Endometrium (tissue), 2 donors: ENCODE measurements around the gene PDE4B.
A peak's percentile ranks its signal among the peaks of the same experiment; 100 is the strongest.

ENCODE experiments used
- FAIRE-seq: peaks from 2 replicates; lab custom pipeline; 2012; peaks lifted over from hg19 to GRCh38; lab: Jason Lieb, UNC
- donor health status: control.
- donor health status: control.

Gene PDE4B

DNA sequence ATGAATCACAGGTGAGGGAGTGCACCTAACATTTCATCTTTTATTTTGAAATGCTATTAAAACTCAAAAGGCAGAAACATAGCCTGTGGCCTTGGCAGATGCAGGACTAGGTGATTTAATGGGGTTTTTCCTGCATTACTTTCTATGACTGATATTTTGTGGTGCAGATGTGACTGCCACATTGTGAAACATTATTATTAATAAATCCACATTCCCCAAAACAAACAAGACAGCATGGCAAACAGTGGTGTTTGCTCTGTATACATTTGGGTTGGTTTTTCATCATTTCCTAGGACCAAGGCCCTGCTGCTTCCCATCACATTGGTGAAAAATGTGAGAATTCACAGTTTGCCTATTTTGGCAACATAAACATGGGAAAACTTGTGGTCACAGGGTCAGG, 493.6 kb downstream of the PDE4B start:
- no peak for FAIRE-seq

DNA sequence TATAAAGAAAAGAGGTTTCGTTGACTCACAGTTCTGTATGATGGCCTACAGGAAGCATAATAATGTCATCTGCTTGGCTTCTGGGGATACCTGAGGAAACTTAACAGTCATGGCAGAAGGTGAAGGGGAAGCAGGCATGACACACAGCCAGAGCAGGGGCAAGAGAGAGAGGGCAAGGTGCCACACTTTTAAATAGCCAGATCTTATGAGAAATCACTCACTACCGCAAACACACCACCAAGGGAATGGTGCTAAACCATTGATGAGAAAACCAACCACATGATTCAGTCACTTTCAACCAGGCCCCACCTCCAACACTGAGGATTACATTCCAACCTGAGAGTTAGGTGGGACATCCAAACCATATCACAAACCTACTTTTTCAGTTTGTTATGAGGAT, 495.4 kb downstream of the PDE4B start:
- FAIRE-seq: no peak

DNA sequence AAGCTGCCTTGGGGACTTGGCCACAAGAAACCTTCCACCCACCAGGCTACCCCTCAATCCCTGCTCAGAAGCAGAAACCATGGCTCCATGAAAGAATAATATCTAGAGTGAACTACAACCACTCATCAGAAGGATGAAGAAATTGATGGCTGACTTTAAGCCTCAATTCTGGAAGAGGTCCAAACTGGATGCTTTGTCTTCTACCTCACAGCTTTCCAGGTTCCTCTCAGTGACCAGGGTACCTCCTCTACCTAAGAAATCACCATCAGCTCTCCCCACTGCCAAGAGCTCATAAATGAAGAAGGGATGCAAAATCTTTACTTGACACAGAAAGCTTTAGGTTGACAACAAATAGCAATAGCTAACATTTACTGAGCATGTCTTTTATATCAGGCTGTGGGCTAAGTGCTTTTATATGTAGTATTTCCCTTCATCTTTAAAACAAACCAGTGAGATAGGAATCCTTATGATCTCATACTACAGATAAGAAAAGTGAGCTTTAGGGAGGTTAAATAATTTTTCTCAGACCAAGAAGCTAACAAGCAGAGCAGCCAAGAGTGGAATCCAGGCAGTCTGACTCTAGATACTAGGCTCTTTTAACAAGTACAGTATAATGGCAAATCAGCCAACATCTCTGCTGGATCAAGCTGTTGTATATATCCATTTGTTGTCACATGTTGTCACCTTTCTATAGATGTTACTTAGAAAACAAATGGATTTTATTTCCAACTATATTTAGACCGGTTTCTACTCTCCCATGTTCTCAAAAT, 498.3 kb downstream of the PDE4B start:
- no peak for FAIRE-seq

DNA sequence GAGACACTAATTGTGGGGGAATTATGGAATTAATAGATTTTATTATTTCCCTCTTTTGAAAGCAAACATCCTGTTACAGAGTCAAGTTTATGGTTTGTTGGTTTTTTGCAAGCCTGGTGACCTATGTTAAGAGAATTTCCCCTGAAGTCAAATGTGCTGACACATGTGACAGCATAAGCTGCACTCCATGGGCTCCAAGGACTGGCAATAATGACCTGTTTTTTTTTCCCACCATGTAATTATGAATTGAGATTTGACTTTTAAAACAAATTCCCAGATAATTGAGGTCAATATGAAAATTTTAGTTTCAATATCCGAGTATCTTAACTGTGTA, 498.8 kb downstream of the PDE4B start:
- FAIRE-seq: no peak

DNA sequence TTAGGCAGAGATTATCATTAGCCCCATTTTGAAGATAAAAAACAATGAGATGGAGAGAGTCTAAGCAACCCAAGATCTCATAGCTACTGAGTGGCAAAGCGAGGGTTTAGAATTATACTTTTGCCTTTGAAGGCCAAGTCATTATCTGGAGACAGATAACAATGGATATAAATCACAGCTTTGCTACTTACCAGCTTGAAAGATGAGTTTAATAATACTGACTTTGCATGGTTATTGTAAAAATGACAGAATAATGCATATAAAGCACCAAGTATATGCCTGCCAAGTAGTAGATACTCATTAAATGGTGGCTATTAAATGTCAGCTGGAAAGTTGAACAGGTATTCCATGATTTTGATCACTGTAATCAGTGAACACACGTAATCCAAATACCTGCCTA, 499.6 kb downstream of the PDE4B start:
- no peak for FAIRE-seq

DNA sequence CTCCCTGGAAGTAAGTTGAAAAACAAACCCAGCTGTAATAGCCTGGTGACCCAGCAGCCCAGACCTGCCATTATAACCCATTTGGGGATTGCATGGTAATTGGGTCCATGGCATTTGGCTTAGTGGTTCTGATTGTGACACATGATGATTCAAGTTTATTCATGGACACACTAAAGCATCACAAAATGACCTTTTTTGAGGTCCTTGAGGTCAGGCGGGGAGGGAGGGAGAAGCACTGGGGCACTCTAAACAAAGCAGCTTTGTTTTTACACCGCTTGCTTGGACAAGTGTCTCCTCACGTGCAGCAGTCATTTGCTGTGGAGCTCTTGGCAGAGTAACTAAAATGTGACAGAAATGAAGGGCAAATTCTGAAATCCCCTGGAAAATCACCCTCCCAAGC, 500.2 kb downstream of the PDE4B start:
- FAIRE-seq: no peak

DNA sequence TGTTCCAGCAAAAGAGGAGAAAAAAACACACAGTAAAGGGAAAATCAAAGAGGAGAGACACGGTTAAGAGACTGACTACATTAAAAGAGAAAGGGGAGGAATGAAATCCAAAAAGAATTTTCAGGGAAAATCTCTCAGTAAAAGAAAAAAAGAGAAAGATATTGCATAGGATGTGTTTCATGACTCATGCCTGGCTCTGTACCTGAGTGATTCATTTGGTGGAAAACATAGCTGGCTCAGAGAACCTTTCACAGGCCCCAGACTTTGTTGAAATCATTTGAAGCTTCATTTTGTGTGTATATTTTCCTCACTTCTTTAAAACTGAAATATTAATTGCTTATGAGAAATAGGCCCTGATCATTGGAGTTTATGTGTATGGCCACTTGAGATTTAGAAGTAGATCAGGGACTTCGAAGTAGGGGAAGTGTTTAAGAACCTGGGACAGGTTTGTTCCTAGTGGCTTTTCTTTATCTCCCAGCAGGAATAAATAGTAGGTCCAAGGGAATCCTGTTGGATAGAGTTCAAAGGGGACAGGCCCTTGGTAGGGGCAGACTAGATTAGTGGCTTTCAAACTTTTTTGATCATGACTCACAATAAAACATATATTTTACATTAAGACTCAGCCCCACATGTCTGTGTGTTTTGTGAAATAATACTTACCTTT, 502.1 kb downstream of the PDE4B start:
- FAIRE-seq: no peak

DNA sequence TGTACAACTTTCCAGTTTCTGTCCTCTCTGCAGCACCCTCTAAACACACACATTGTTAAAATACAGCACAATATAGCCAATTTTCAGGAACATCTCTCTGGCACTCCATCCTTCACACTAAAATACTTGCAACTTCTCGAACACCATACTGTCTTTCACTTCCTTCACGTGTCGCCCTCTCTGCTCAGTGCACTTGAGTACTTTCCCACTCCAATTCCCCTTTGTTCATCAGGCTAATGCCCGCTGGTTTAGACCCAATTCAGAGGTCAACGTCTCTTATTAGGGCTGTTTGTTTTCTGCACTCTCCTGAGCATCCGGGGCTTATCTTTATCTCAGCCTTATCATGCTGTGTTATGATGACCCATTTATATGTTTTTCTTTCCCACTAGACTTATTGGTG, 503.1 kb downstream of the PDE4B start:
- FAIRE-seq: no peak

DNA sequence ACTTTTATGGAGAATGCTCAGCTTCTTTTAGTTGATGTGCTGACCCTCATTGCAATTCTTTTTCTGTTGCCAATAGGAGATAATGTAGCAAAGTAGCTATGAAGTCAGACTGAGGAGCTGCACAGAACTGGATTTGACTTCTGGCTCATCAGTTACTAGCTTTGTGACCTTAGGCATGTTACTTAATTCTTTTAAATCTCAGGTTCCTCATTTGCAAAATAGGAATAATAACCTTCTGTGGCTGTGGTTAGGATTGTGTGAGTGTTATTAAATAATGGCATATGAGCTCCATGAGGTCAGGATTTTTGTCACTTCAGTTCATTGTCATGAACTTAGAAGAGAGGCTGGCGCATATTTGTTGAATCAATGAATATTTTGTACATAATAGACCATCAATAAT, 503.7 kb downstream of the PDE4B start:
- FAIRE-seq: no peak

DNA sequence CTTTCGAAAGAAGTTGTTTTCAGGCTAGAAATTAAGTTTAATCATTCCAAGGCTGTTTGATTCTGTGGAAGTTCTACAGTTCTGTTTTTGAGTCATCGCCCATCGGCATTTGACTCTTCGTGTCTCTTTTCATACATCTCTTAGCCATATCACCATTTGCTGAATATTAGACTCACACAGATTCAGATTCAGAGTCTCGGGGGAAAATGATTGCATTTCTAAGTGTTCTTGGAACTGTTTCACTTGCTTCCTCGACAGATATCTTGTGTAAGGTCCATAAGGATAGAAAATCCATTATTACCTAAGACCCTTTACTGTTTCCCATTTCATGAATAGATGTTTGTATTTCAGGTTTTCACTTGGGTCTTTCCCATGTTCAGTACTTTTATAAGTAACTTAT, 504.3 kb downstream of the PDE4B start:
- no peak for FAIRE-seq

DNA sequence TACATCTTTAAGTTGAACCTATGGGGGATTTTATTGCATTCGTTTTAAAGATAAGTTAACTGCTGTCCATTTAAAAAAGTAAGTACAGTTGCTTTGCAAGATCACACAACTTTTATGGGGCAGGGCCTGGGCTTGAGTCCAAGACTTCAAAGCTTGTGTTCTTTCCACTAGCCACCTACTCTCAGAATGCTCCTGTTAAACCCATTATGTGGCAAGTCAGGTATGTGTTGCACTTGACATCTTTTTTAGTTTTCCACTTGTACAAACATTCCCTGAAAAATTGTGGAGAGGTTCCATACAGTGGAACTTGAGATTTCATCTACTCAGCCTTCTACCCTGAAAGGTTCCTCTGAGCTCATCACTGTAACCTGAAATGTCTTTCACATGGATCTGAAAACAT, 505.8 kb downstream of the PDE4B start:
- FAIRE-seq: no peak

DNA sequence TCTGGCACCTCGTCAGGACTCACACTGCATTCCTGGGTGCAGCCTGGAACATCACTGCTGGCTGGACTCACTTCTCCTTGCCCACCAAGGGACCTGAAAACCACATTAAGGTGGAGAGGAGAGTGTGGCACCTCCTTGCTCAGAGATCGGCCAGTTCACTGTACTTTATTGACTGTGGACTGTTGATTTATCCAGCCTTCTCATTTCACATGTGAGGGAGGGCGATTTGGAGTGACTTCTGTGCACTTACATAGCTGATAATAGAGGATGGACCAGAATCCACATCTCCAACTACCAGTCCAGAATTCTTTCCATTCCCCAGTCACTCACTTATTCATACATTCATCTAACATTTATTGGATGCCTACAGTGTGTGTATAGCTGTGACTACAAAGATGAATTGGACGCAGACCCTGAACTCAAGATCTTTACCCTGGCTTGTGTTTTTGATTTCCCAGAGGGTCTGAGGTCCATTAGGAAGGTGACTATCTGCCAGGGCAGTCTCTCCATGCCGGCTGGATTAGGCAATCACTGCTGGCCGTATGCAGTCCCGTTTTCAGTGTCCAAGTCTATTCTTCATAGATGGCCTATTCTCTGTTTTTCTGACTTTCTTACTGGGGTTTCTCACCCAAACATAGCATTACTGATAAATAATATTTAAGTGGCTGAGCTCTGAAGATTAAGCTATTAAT, 507.7 kb downstream of the PDE4B start:
- no peak for FAIRE-seq

DNA sequence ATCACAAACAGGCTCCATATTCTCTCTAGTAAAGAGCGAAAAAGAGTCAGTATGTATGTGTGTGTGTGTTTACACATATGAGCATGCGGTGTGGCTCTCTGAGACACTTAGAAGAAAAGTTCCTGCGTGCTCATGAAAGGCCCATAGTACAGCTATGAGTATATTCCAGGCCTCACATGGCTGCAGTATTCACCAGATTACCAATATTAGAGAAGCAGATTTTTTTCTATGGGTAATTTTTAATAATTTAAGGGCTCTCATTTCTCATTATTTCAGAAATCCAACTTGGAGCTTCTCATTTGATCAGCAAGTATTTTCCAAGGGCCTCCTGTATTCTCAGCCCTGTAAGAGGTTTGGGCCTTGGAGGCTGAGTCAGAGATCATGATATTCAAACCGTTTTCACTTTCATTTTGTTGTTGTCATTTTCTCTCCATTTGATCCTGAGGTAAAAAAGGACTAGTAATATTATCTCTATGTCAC, 508.3 kb downstream of the PDE4B start:
- no peak for FAIRE-seq

DNA sequence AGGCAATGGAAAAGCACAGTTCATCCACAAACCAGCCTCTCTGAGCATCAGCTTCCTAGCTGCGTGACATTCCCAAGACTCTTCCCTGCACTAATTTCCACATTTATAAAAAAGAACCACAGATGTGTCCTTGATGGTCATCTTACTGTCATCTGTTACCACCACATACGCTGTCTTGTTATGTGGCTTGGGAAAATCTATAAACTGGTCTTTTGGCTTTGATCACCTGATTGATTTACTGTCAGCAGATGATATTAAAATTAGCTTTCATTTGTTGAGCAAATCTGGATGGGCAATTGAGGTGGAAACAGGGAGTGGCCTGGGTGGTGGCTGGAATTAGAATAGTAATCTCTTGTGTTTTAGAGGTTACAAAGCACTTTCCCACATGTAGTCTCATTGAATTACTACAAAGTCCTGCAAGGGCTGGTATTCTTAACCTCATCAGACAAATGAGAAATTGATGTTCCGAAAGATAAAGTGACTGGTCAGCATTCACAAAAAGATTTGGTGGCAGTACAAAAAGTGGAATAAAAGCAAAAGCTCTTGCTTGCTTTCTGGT, 509.6 kb downstream of the PDE4B start:
- no peak for FAIRE-seq

DNA sequence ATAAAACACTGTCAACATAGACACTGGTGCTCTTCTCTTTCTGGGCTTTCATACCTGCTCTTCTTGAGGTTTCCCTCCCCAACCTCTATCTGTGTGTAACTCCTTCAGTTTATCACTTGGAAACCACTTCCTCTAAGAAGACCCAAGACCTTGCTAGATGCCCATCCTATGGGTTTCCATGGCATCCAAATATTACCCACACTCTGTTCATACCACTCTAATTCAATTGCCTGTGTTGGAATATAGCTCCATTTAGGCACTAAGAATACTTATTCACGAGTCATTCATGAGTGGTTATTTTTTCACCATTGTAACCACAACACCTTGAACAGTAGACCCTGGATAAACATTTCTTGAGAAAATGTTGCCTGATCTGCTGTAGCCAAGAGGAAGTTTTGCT, 510.1 kb downstream of the PDE4B start:
- FAIRE-seq: no peak

DNA sequence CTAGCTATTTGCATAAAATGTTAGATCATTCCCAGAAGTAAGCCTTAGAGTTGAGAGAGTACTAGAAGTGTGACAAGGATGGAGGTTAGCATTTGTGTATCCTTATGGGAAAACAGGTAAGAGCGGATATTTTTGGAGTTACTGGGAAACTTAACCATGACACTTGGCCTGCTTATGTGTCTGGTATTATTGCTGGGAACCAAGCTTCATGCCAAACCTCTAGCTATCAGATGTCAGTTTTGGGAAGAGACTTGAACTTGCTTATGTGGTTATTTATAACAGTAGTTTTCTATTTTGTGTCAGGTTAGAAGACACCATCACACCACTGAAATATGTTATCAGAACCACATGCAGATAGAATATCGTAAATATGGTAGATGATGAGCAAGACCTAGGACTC, 511.0 kb downstream of the PDE4B start:
- no peak for FAIRE-seq

DNA sequence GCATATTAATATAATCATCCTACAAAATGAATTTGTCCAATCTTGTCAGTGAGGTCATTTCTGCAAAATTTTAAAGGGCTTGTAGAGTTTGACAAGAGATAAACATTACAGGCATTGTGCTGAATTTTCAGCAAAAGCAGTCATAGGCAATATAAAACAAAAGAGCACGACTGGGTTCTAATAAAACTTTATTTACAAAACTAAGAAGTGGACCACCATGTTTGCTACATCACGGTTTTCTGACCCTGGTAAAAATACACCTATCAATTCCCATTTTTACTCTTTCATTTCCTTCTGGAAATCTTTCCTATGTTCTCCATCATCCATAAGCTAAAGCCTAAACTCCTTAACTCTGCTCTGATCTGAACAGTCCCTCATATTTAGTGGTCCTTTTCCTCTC, 511.4 kb downstream of the PDE4B start:
- no peak for FAIRE-seq

DNA sequence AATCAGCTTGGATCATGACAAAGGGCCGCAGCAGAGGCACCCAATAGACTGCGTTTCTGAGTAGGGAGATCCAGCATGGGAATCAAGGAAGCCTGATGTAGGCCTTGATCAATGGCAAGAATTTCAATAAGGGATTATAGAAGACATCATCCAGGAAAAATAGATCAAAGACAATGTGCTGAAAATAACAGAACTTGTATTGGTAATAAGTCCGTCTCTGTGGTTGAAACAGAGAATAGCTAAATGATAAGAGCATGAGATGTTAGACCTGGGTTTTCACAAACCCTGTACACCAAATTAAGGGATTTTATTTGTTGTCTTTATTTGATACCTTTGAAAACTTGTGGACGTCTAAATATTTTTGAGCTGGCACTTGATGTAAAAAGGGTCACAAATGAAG, 513.2 kb downstream of the PDE4B start:
- FAIRE-seq: no peak

DNA sequence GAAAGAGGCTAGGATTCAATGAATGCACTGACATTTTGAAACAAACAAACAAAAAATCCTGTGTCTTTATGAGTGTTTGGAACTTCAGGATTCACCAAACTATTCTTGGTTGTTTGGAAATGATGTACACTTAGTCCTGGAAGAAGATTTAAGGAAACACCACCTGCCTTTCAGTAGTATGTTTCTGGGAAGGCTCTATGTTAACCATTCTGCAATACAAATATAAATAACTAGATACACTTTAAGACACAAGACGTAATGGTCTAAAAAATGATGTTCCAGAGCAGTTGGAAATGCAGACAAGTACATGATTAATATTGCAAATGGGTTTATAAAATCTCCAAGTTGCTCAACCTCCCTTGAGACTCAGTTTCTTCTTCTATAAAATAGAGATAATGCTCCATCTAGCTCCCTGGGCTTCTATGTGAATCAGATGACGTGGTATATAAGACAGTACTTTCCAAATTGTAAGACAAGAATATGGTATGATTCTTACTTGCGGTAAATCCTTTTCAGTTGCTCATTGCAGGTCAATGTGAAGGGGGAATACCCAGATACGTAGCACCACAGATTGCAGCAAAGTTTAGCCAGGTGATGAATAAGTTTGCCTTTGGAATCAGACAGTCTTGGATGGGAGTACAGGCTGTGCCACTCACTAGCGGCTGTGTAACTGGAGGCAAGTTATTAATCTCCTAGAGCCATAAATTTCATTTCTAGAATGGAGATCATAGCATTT, 516.5 kb downstream of the PDE4B start:
- no peak for FAIRE-seq

DNA sequence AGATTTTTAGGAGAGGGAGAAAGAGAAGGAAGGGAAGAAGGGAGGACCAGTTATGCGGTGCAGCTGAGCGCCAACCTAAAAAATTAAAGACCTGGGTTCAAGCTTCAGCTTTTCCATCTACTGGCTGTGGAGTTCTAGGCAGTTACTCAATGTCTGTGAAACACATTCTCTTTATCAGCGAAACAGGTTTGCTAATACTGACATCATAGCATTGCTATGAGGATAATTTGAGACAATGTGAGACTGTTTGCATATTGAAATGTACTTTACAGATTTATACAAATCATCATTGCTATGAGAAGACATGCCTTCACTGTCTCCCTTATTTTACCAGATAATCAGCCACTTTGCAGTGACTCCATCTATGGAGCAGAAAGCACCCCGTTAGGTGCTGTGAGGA, 518.4 kb downstream of the PDE4B start:
- FAIRE-seq: no peak

DNA sequence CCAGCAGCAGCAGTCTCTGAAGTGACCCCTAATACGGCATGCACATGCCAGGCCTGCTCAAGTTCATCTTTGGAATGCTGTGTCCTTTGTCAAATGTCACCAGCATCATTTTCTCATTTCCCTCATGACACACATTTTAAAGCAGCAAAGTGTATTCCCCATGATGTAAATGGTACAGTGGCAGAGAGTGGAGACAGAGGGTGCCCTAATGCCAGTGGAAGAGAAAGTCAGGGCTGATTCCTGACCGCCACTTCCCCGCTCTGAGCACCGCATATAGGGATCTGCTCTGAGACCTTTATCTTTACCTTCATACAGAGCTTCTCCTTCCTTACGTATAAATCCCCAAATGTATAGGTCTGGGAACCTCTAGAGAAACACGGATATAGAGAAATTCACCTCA, 518.9 kb downstream of the PDE4B start:
- FAIRE-seq: no peak

DNA sequence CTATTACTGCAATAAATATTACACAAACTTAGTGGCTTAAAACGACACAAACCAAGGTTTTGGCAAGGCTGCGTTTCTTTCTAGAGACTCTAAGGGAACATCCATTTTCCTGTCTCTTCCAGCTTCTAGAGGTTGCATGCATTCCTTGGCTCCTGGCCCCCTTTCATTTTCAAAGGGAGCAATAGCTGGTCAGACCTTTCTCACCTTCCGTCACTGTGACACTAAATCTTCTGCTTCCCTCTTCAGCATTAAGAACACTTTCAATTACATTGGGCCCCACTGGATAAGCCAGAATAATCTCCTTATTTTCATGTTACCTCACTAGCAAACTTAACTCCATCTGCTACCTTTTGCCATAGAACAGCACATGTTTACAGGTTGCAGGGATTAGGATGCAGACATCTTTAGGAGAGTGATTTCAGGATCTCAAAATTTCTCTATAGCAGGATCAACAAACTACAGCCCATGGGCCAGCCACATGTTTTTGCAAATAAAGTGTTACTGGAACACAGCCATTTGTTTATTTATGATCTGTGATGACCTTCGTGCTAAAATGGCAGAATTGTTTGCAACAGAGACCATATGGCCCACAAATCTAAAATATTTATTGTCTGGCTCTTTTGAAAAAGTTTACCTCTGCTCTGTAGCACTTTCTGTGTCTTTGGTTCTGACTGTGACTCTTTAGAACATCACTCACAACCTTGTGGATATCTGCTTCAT, 519.7 kb downstream of the PDE4B start:
- peak; percentile 94 for FAIRE-seq
